Activated CD8-positive, alpha-beta memory T cell treated with anti-CD3 and anti-CD28 coated beads, Interleukin-2, amount 10 ng/mL, durations not matched to agents 7 days and 5 days (primary cell): Measurements from ENCODE around the gene ZDHHC7. TPM values are rescaled to one million over a fixed set of nuclear protein-coding genes. Genes with fewer than 3 reads are reported as not detected.

Experiments used
- ATAC-seq: fragments of 150-1000 bp; cut with Tn5 transposase; one replicate; pipeline ENCODE4 v1.10.0; 2021; ENCODE audit warnings: moderate library complexity
- CTCF ChIA-PET: fragments of 350-600 bp; sonication (Branson Sonifier 250); formaldehyde crosslinking; loops from one replicate; lab custom pipeline; 2021; ENCODE audit warnings: antibody characterized with exemption; lab: Charles Lee
- DNase-seq: peaks from one replicate; pipeline ENCODE4 v3.0.0-alpha.2; 2020
- H3K27ac Mint-ChIP-seq: one replicate; pipeline ENCODE4 v1.8.0; 2021; ENCODE audit warnings: mild to moderate bottlenecking, mixed read lengths
- H3K27me3 Mint-ChIP-seq: one replicate; pipeline ENCODE4 v1.8.0; 2021; ENCODE audit warnings: mixed read lengths
- H3K36me3 Mint-ChIP-seq: one replicate; pipeline ENCODE4 v1.8.0; 2021; ENCODE audit warnings: mild to moderate bottlenecking, mixed read lengths
- H3K4me1 Mint-ChIP-seq: one replicate; pipeline ENCODE4 v1.8.0; 2021; ENCODE audit warnings: mixed read lengths
- H3K4me3 Mint-ChIP-seq: one replicate; pipeline ENCODE4 v1.8.0; 2021; ENCODE audit warnings: mild to moderate bottlenecking, moderate library complexity, mixed read lengths
- H3K9me3 Mint-ChIP-seq: one replicate; pipeline ENCODE4 v1.8.0; 2022; ENCODE audit warnings: low read depth, mixed read lengths
- total RNA-seq, 2 experiments: library from RNA; stranded (reverse); gene quantifications; one replicate each; pipeline ENCODE4 v1.2.3, GENCODE V29; 2021

ZDHHC7 gene
- total RNA-seq, 2 experiments from 2014 or later: 22.3 to 27.1 TPM

GRCh38 chr16:85025781-85026653 is 14.7 kb upstream of the ZDHHC7 start:
- no peak for ATAC-seq
- H3K27ac Mint-ChIP-seq: no peak overlapping the region
- no peaks in the 10 kb centered on the region for H3K27me3 Mint-ChIP-seq
- no peak for DNase-seq
- peaks cover 31% of the 10 kb centered on the region for H3K4me1 Mint-ChIP-seq
- H3K4me3 Mint-ChIP-seq: peak overlapping the region; percentile 86
- H3K36me3 Mint-ChIP-seq: no peaks in the 10 kb centered on the region
- no peaks in the 10 kb centered on the region for H3K9me3 Mint-ChIP-seq
- CTCF ChIA-PET: interaction anchor here (1.6 to 4.6 kb wide), 5 partner anchors 14 to 590 kb away, joined by 3 to 43 read pairs (median 5); partner anchors contain the start of gene ZDHHC7

DNA sequence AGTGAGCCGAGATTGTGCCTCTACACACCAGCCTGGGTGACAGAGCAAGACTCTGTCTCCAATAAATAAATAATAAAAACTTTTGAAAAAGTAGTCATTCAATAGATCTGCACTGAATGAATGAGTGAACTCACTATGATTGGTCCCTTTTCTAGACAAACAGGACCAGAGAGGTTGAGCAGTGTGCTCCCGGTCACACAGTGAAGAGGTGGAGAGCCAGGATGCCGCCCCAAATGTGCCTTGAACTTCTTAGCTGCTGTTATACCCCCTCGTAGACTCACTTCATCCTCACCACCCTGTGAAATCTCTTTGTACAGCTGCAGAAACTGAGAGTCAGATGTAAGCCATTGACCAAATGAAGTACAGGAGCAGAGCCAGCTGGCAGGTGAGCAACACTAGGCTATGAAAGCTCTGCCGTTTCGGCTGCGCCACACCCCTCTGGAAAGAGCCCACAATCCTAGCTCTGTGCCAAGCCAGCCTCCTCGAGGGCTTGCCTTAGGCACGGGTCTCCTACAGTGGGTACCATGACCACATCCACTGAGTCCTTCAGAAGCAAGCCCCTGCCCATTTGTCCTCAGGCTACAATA is 8.4 kb upstream of the ZDHHC7 start:
- H3K4me1 Mint-ChIP-seq: peaks cover 16% of the 10 kb centered on the region
- H3K9me3 Mint-ChIP-seq: no peaks in the 10 kb centered on the region
- H3K4me3 Mint-ChIP-seq: no peak overlapping the region
- ATAC-seq (no peak), DNase-seq (no peak)
- peaks cover 12% of the 10 kb centered on the region for H3K27me3 Mint-ChIP-seq
- CTCF ChIA-PET: no interaction called here
- H3K36me3 Mint-ChIP-seq: no peaks in the 10 kb centered on the region
- no peak overlapping the region for H3K27ac Mint-ChIP-seq

- Mint-ChIP-seq H3K4me1 (peaks cover 16% of the 10 kb centered on the region), H3K36me3 (no peaks in the 10 kb centered on the region), H3K27me3 (peaks cover 17% of the 10 kb centered on the region), H3K9me3 (no peaks in the 10 kb centered on the region), H3K4me3 (no peak overlapping the region), H3K27ac (no peak overlapping the region)
- CTCF ChIA-PET: no interaction called here
- ATAC-seq: no peak
- DNase-seq: no peak
Observed at GRCh38 chr16:85018529-85019236, 7.3 kb upstream of the ZDHHC7 start.

DNA sequence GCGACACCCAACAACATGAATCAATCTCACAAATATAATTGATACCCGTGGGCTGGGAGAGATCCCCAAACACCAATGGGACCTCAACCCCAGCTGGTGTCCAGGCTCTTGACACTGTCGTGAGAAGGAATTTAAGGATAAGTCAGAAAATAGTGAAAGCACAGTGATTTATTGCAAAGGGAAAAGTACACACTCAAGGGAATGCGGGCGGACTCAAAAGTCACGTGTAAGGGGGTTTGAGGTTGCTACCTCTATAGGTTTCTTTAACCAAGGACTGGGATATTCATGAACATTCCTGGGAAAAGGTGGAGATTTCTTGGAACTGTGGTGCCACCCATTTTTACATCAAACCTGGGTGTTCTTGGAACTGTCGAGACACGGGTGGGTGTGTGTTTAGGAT is 6.3 kb upstream of the ZDHHC7 start:
- CTCF ChIA-PET: no interaction called here
- DNase-seq (no peak), ATAC-seq (no peak)
- Mint-ChIP-seq H3K9me3 (no peaks in the 10 kb centered on the region), H3K4me3 (no peak overlapping the region), H3K27me3 (peaks cover 17% of the 10 kb centered on the region), H3K4me1 (peaks cover 16% of the 10 kb centered on the region), H3K27ac (no peak overlapping the region), H3K36me3 (no peaks in the 10 kb centered on the region)

DNA sequence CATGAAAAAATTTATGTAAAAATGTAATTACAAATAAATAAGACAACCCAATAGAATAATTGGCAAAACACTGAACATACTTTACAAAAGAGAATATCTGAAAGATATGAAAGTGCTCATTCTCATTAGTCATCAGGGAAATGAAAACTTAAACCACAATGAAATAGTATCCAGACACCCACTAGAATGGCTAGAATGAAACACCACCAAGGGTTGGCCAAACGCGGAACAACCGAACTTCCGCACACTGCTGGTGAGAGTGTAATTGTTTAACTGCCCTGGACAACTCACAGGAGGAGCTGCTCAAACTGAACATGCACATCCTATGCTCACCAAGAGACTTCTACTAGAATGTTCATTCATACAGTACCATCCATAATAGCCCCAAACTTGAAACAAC is 5.8 kb upstream of the ZDHHC7 start:
- Mint-ChIP-seq H3K36me3 (no peaks in the 10 kb centered on the region), H3K27ac (no peak overlapping the region), H3K9me3 (no peaks in the 10 kb centered on the region), H3K4me1 (peaks cover 18% of the 10 kb centered on the region), H3K4me3 (no peak overlapping the region), H3K27me3 (peaks cover 17% of the 10 kb centered on the region)
- CTCF ChIA-PET: interaction anchor here (0.8 kb wide), 1 partner anchor 11 kb away, joined by 4 read pairs; no protein-coding TSS in a partner anchor
- peak; percentile 51 for DNase-seq
- peak; percentile 63 for ATAC-seq

- Mint-ChIP-seq H3K4me1 (peaks cover 26% of the 10 kb centered on the region), H3K27ac (no peak overlapping the region), H3K27me3 (peaks cover 17% of the 10 kb centered on the region), H3K36me3 (peaks cover 2% of the 10 kb centered on the region), H3K4me3 (no peak overlapping the region), H3K9me3 (no peaks in the 10 kb centered on the region)
- ATAC-seq (no peak), DNase-seq (no peak)
- CTCF ChIA-PET: interaction anchor here (0.8 to 1.9 kb wide), 4 partner anchors 12 to 99 kb away, joined by 3 to 7 read pairs (median 4); partner anchors contain the start of gene KIAA0513
Observed at GRCh38 chr16:85015481-85016187, 4.3 kb upstream of the ZDHHC7 start.

DNA sequence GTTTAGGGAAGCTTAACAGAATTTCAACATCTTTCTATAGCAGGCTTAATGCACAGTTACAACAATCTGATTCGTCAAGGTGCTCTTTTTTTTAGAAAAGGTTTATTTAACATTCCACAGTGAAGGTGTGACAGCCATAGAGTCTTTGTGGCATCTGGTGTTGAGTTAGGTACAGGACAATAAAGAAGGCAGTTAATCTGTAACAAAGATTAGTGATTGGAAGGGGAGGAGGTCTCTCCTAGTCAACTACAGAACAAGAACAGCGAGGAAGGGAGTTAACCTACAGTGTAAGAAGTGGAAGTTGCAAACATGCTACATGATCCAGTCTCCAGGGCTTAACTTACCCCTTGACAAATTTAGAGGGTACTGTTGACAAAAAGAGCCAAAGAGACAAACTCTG is 3.0 kb upstream of the ZDHHC7 start:
- H3K4me3 Mint-ChIP-seq: no peak overlapping the region
- no peaks in the 10 kb centered on the region for H3K9me3 Mint-ChIP-seq
- DNase-seq: no peak
- CTCF ChIA-PET: interaction anchor here (1.8 to 3.9 kb wide), 2 partner anchors 13 to 14 kb away, joined by 5 to 34 read pairs; partner anchors contain the start of gene KIAA0513
- H3K27ac Mint-ChIP-seq: no peak overlapping the region
- H3K36me3 Mint-ChIP-seq: peaks cover 2% of the 10 kb centered on the region
- peaks cover 37% of the 10 kb centered on the region for H3K4me1 Mint-ChIP-seq
- no peak for ATAC-seq
- H3K27me3 Mint-ChIP-seq: peaks cover 17% of the 10 kb centered on the region

DNA sequence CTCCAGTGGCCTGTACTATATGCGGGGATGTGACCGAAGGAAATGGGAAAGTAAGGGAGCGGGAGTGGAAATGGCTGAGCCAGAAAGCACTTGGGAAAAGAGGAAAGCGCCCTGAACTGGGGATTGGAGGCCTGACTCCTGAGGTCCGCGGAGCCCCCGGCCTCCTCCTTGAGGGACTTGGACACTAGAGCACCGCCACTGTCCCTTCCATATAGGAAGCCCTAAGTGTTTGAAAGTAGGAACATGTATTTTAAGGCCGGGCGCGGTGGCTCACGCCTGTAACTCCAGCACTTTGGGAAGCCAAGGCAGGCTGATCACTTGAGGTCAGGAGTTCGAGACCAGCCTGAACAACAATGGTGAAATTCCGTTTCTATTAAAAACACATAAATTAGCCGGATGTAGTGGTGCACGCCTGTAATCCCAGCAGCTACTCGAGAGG is 530 bp upstream of the ZDHHC7 start:
- ATAC-seq: peak; percentile 3
- Mint-ChIP-seq H3K4me1 (peaks cover 32% of the 10 kb centered on the region), H3K27me3 (peaks cover 5% of the 10 kb centered on the region), H3K9me3 (no peaks in the 10 kb centered on the region), H3K4me3 (peak overlapping the region; percentile 91), H3K27ac (peak overlapping the region; percentile 98), H3K36me3 (peaks cover 6% of the 10 kb centered on the region)
- CTCF ChIA-PET: interaction anchor here (0.5 to 4.7 kb wide), 9 partner anchors 14 to 259 kb away, joined by 3 to 34 read pairs (median 8); partner anchors contain the start of gene KIAA0513
- DNase-seq: no peak

- no peak for ATAC-seq
- peaks cover 5% of the 10 kb centered on the region for H3K27me3 Mint-ChIP-seq
- peaks cover 8% of the 10 kb centered on the region for H3K36me3 Mint-ChIP-seq
Observed at GRCh38 chr16:85010446-85010930, 847 bp downstream of the ZDHHC7 start.

DNA sequence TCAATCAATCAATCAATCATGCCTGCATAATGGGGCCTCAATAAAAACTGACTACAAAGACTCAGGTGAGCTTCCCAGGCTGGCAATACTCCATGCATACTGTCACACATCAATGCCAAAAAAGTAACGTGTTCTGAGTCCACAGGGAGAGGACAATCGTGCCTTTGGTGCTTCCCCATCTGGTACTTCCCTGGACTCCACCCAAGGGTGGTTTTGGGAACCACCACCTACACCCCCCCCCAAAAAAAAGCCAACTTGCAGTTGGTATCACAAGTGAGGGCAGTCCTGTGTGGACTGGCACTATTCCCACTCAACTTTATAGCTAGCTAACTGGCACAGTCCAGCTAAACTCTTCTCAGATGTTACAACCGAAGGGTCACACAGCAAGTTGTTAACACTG is 3.1 kb downstream of the ZDHHC7 start:
- CTCF ChIA-PET: interaction anchor here (0.7 to 1.5 kb wide), 3 partner anchors 56 to 131 kb away, joined by 3 to 4 read pairs (median 3); no protein-coding TSS in a partner anchor
- DNase-seq (no peak), ATAC-seq (no peak)
- Mint-ChIP-seq H3K27me3 (no peaks in the 10 kb centered on the region), H3K9me3 (no peaks in the 10 kb centered on the region), H3K4me1 (peaks cover 33% of the 10 kb centered on the region), H3K27ac (no peak overlapping the region), H3K4me3 (no peak overlapping the region), H3K36me3 (peaks cover 8% of the 10 kb centered on the region)

More at GRCh38 chr16:85010446-85010930, 847 bp downstream of the ZDHHC7 start:
- Mint-ChIP-seq H3K9me3 (no peaks in the 10 kb centered on the region), H3K4me1 (peaks cover 31% of the 10 kb centered on the region), H3K27ac (peak overlapping the region; percentile 96), H3K4me3 (peak overlapping the region; percentile 91)
- DNase-seq: no peak
- CTCF ChIA-PET: interaction anchor here (0.8 to 4.7 kb wide), 8 partner anchors 9 to 256 kb away, joined by 3 to 34 read pairs (median 6); partner anchors contain the start of gene KIAA0513

- ATAC-seq: no peak
- H3K27me3 Mint-ChIP-seq: no peaks in the 10 kb centered on the region
- no peak overlapping the region for H3K27ac Mint-ChIP-seq
- no peak for DNase-seq
- CTCF ChIA-PET: interaction anchor here (0.7 to 1.5 kb wide), 3 partner anchors 55 to 132 kb away, joined by 3 to 4 read pairs (median 3); no protein-coding TSS in a partner anchor
- H3K4me3 Mint-ChIP-seq: no peak overlapping the region
- no peaks in the 10 kb centered on the region for H3K9me3 Mint-ChIP-seq
- peaks cover 36% of the 10 kb centered on the region for H3K4me1 Mint-ChIP-seq
- H3K36me3 Mint-ChIP-seq: peaks cover 8% of the 10 kb centered on the region
Observed at GRCh38 chr16:85007496-85008214, 3.7 kb downstream of the ZDHHC7 start.

GRCh38 chr16:85006639-85007038 is 4.7 kb downstream of the ZDHHC7 start:
- H3K4me3 Mint-ChIP-seq: no peak overlapping the region
- no peaks in the 10 kb centered on the region for H3K9me3 Mint-ChIP-seq
- ATAC-seq (no peak), DNase-seq (no peak)
- H3K27me3 Mint-ChIP-seq: no peaks in the 10 kb centered on the region
- CTCF ChIA-PET: no interaction called here
- H3K36me3 Mint-ChIP-seq: peaks cover 8% of the 10 kb centered on the region
- H3K27ac Mint-ChIP-seq: no peak overlapping the region
- H3K4me1 Mint-ChIP-seq: peaks cover 35% of the 10 kb centered on the region
